Astrocyte (in vitro differentiated cells and primary cell): ENCODE data around the gene MYO16.

Experiments used
- CTCF ChIP-seq: IDR thresholded peaks from 2 replicates; pipeline ENCODE4 v1.5.1; 2011; ENCODE audit warnings: low read depth, mild to moderate bottlenecking, inconsistent platforms, low read length, moderate library complexity; ENCODE audit not compliant: insufficient read depth
- EZH2 ChIP-seq: IDR thresholded peaks from 2 replicates; pipeline ENCODE4 v1.6.1; 2012; ENCODE audit warnings: mild to moderate bottlenecking, low read length, inconsistent platforms; ENCODE audit not compliant: insufficient read depth

GRCh38 chr13:109172136-109172535 is 542.7 kb downstream of the MYO16 start:
- TF ChIP-seq CTCF (no peak), EZH2 (no peak)
